ENCODE data around the gene DMXL1. TPM values are rescaled to one million over a fixed set of nuclear protein-coding genes. Genes with fewer than 3 reads are reported as not detected.
"Not testable (repeated sequence)": the region's sequence is repeated elsewhere in the genome, so short reads cannot be mapped to it uniquely, and the experiment has no call there.

Gene DMXL1
- total RNA-seq, 1 experiment from 2014 or later: 25.2 TPM

GRCh38 chr5:119049824-119050449 is 20.9 kb upstream of the DMXL1 start:
- DNase-seq: no peak
- Histone ChIP-seq H3K27ac (no peak overlapping the region), H3K27me3 (no peaks in the 10 kb centered on the region), H3K4me3 (no peak overlapping the region), H3K4me1 (peaks cover 5% of the 10 kb centered on the region; the same call in 1 of the 2 replicates), H3K9me3 (replicated peaks) (no peaks in the 10 kb centered on the region), H3K36me3 (no peaks in the 10 kb centered on the region)

DNA sequence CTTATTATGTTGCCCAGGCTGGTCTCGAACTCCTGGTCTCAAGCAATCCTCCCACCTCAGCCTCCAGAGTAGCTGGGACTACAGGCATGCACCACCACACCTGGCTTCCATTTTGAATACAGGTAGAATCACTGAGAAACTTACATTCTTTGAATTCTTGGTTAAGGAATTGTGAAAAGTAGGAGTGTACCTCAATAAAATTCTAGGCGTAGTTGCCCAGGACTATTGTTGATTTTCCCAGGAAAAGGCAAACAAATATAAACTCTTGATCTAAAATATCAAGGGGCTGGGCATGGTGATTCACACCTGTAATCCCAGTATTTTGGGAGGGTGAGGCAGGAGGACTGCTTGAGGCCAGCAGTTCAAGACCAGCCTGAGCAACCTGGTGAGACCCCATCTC is 16.8 kb upstream of the DMXL1 start:
- Histone ChIP-seq H3K4me1 (peaks cover 5% of the 10 kb centered on the region; the same call in 1 of the 2 replicates), H3K36me3 (no peaks in the 10 kb centered on the region), H3K9me3 (replicated peaks) (no peaks in the 10 kb centered on the region), H3K27me3 (no peaks in the 10 kb centered on the region), H3K27ac (no peak overlapping the region), H3K4me3 (no peak overlapping the region)
- DNase-seq: no peak

DNA sequence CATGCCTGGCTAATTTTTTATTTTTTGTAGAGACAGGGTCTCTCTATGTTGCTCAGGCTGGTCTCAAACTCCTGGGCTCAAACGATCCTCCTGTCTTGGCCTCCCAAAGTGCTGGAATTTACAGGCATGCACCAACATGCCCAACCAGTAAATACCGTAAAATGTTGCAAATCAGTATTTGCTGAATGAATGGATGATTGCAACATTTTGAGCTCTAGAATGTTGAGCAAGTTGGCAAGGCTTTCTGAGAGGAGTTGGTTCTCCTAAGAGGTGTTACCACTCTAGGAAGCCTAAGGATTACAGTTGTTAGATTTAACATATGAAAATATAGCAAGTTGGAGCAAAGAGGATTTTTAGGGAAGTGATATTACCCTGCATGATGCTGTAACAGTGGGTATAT is 15.6 kb upstream of the DMXL1 start:
- H3K27ac ChIP-seq: no peak overlapping the region
- H3K4me1 ChIP-seq: 0 out of 2 replicates have a peak, but pooled peaks cover 2% of the 10 kb centered on the region
- H3K4me3 ChIP-seq: no peak overlapping the region
- H3K9me3 ChIP-seq (replicated peaks): no peaks in the 10 kb centered on the region
- DNase-seq: no peak
- H3K36me3 ChIP-seq: no peaks in the 10 kb centered on the region
- H3K27me3 ChIP-seq: no peaks in the 10 kb centered on the region

GRCh38 chr5:119058979-119059529 is 11.8 kb upstream of the DMXL1 start:
- Histone ChIP-seq H3K36me3 (no peaks in the 10 kb centered on the region), H3K4me3 (no peak overlapping the region), H3K27ac (no peak overlapping the region), H3K9me3 (replicated peaks) (no peaks in the 10 kb centered on the region), H3K27me3 (no peaks in the 10 kb centered on the region), H3K4me1 (0 out of 2 replicates have a peak, but pooled peaks cover 3% of the 10 kb centered on the region)
- DNase-seq: no peak

GRCh38 chr5:119059740-119060255 is 11.1 kb upstream of the DMXL1 start:
- Histone ChIP-seq H3K4me3 (no peak overlapping the region), H3K4me1 (0 out of 2 replicates have a peak, but pooled peaks cover 3% of the 10 kb centered on the region), H3K9me3 (replicated peaks) (no peaks in the 10 kb centered on the region), H3K36me3 (no peaks in the 10 kb centered on the region), H3K27me3 (no peaks in the 10 kb centered on the region), H3K27ac (no peak overlapping the region)
- DNase-seq: no peak

DNA sequence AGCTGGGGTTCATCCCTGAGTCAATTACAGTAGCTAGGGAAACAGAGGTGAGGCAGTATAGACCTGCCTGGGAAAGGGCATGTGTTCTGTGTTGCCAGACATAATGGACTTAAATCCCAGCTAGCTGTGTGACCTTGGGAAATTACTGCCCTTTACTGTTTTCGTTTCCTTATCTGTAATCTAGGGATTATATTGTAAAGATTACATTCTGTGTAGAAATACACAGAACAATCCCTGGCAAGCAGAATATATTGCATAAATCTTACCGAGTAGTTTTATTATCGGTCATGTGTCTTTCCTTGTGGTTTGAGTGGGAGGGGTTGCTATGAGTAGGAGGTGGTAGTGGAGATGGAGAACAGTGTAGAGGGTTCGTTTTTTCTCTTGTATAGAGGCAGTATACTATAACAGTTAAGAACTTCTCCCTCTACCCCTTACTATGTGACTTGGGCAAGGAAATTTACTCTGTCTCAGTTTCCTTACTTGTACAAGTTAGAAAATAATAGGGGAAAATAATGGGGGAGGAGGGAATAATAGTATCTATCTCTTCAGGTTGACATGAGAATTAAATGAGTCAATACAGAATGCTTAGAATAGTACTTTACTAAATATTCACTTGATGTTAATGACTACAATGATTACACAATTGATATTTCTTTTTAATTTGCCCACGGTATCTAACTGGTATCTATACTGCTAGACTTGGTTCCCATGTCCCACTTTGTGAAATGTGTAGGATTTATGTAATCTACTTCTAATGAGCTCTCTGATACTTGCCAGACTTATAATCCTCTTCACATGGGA is 7.1 kb upstream of the DMXL1 start:
- DNase-seq: peak in 1 of 2 experiments; percentile 16
- Histone ChIP-seq H3K4me3 (no peak overlapping the region), H3K27me3 (no peaks in the 10 kb centered on the region), H3K9me3 (replicated peaks) (no peaks in the 10 kb centered on the region), H3K36me3 (no peaks in the 10 kb centered on the region), H3K4me1 (0 out of 2 replicates have a peak, but pooled peaks cover 3% of the 10 kb centered on the region), H3K27ac (no peak overlapping the region)

DNA sequence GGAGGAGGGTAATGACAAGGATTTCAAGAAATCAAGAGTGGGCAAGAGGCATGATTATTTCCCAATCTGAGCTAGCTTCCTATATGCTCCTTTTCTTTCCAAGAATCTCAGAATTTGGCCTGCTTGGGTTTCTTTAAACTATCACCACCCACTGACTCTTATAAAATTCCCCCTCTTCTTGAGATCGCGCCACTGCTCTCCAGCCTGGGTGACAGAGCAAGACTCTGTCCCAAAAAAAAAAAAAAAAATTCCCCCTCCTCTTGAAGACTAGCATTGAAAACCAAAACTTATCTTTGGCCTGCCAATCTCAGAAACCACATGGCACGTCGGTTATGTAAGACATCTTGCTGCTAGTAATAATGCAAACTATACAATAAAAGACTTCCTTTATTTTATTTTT is 3.4 kb upstream of the DMXL1 start:
- H3K36me3 ChIP-seq: no peaks in the 10 kb centered on the region
- no peak for DNase-seq

GRCh38 chr5:119070578-119070827 is 384 bp upstream of the DMXL1 start:
- no peaks in the 10 kb centered on the region for H3K36me3 ChIP-seq
- DNase-seq: no peak
- H3K27ac ChIP-seq: peak overlapping the region; percentile 72
- peak overlapping the region; percentile 93 for H3K4me3 ChIP-seq
- H3K27me3 ChIP-seq: no peaks in the 10 kb centered on the region
- no peaks in the 10 kb centered on the region for H3K9me3 ChIP-seq (replicated peaks)
- H3K4me1 ChIP-seq: no peaks in the 10 kb centered on the region

More for the DNA sequence above, 3.4 kb upstream of the DMXL1 start:
- H3K4me1 ChIP-seq: 0 out of 2 replicates have a peak, but pooled peaks cover 3% of the 10 kb centered on the region
- no peak overlapping the region for H3K4me3 ChIP-seq
- H3K27me3 ChIP-seq: no peaks in the 10 kb centered on the region
- H3K27ac ChIP-seq: no peak overlapping the region
- H3K9me3 ChIP-seq (replicated peaks): no peaks in the 10 kb centered on the region

GRCh38 chr5:119071561-119071995 is 691 bp downstream of the DMXL1 start:
- Histone ChIP-seq H3K27ac (peak overlapping the region; percentile 72), H3K36me3 (no peaks in the 10 kb centered on the region), H3K27me3 (no peaks in the 10 kb centered on the region), H3K9me3 (replicated peaks) (no peaks in the 10 kb centered on the region), H3K4me1 (no peaks in the 10 kb centered on the region), H3K4me3 (peak overlapping the region; percentile 93)
- DNase-seq: no peak

- Histone ChIP-seq H3K27me3 (no peaks in the 10 kb centered on the region), H3K36me3 (no peaks in the 10 kb centered on the region), H3K4me3 (peak overlapping the region; percentile 93), H3K9me3 (replicated peaks) (no peaks in the 10 kb centered on the region), H3K27ac (no peak overlapping the region), H3K4me1 (no peaks in the 10 kb centered on the region)
- no peak for DNase-seq
Measured at GRCh38 chr5:119072496-119072895, 1.6 kb downstream of the DMXL1 start.

GRCh38 chr5:119073746-119074337 is 3.0 kb downstream of the DMXL1 start:
- DNase-seq; H3K9me3 ChIP-seq (replicated peaks); H3K36me3 ChIP-seq; H3K27me3 ChIP-seq; H3K27ac ChIP-seq; H3K4me1 ChIP-seq; H3K4me3 ChIP-seq: not testable (repeated sequence)

GRCh38 chr5:119074419-119074818 is 3.5 kb downstream of the DMXL1 start:
- no peak for DNase-seq
- Histone ChIP-seq H3K27me3 (no peaks in the 10 kb centered on the region), H3K4me3 (no peak overlapping the region), H3K27ac (no peak overlapping the region), H3K9me3 (replicated peaks) (no peaks in the 10 kb centered on the region), H3K36me3 (no peaks in the 10 kb centered on the region), H3K4me1 (no peaks in the 10 kb centered on the region)

DNA sequence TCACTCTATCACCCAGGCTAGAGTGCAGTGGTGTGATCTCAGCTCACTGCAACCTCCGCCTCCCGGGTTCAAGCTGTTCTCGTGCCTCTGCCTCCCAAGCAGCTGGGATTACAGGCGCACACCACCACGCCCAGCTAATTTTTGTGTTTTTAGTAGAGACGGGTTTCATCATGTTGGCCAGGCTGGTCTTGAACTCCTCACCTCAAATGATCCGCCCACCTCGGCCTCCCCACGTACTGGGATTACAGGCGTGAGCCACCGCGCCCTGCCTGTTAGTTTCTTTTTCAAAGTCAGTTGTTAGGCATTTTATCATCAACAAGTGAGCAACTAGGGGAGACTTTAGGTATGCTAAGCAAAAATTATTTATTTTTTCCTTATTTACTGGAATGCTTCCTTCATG is 4.4 kb downstream of the DMXL1 start:
- H3K4me3 ChIP-seq; H3K36me3 ChIP-seq; DNase-seq; H3K27ac ChIP-seq; H3K4me1 ChIP-seq; H3K9me3 ChIP-seq (replicated peaks); H3K27me3 ChIP-seq: not testable (repeated sequence)

- Histone ChIP-seq H3K4me3 (no peak overlapping the region), H3K36me3 (no peaks in the 10 kb centered on the region), H3K4me1 (no peaks in the 10 kb centered on the region), H3K27me3 (no peaks in the 10 kb centered on the region), H3K9me3 (replicated peaks) (no peaks in the 10 kb centered on the region), H3K27ac (no peak overlapping the region)
- no peak for DNase-seq
Measured at GRCh38 chr5:119076080-119076479, 5.2 kb downstream of the DMXL1 start.

GRCh38 chr5:119077444-119077843 is 6.6 kb downstream of the DMXL1 start:
- Histone ChIP-seq H3K9me3 (replicated peaks) (no peaks in the 10 kb centered on the region), H3K4me3 (no peak overlapping the region), H3K27ac (no peak overlapping the region), H3K36me3 (no peaks in the 10 kb centered on the region), H3K4me1 (no peaks in the 10 kb centered on the region), H3K27me3 (no peaks in the 10 kb centered on the region)
- no peak for DNase-seq

All from SJCRH30 (cell line).